NK-92 (cell line): ENCODE data around the gene OGDH.

Experiments
- DNase-seq: peaks from one replicate; lab custom pipeline; 2025; ENCODE audit not compliant: unreplicated experiment; lab: John Stamatoyannopoulos, UW

Gene OGDH

GRCh38 chr7:44637788-44638594 lies 31.6 kb downstream of the OGDH start:
- DNase-seq = no peak

GRCh38 chr7:44638611-44639557 lies 32.5 kb downstream of the OGDH start:
- no peak for DNase-seq

GRCh38 chr7:44639671-44640321 lies 33.4 kb downstream of the OGDH start:
- DNase-seq = no peak

- DNase-seq = no peak
These were observed 36.8 kb downstream of the OGDH start for GRCh38 chr7:44643206-44643605.

- DNase-seq = no peak
These were observed 38.8 kb downstream of the OGDH start for GRCh38 chr7:44645254-44645653.

- DNase-seq = no peak
These were observed 39.3 kb downstream of the OGDH start for GRCh38 chr7:44645696-44646095.

GRCh38 chr7:44646176-44646920 lies 39.9 kb downstream of the OGDH start:
- no peak for DNase-seq

- no peak for DNase-seq
These were observed 40.7 kb downstream of the OGDH start for GRCh38 chr7:44646921-44647636.

- DNase-seq = no peak
These were observed 41.7 kb downstream of the OGDH start for GRCh38 chr7:44647981-44648714.

GRCh38 chr7:44650242-44650641 lies 43.8 kb downstream of the OGDH start:
- DNase-seq = no peak

- no peak for DNase-seq
These were observed 44.3 kb downstream of the OGDH start for GRCh38 chr7:44650772-44651171.

GRCh38 chr7:44652535-44652934 lies 46.1 kb downstream of the OGDH start:
- no peak for DNase-seq

- no peak for DNase-seq
These were observed 47.9 kb downstream of the OGDH start for GRCh38 chr7:44654255-44654796.

GRCh38 chr7:44655341-44655740 lies 48.9 kb downstream of the OGDH start:
- no peak for DNase-seq

- no peak for DNase-seq
These were observed 52.6 kb downstream of the OGDH start for GRCh38 chr7:44658979-44659378.

GRCh38 chr7:44661233-44661632 lies 54.8 kb downstream of the OGDH start:
- no peak for DNase-seq

- no peak for DNase-seq
These were observed 58.5 kb downstream of the OGDH start for GRCh38 chr7:44664780-44665461.

GRCh38 chr7:44665531-44666213 lies 59.2 kb downstream of the OGDH start:
- no peak for DNase-seq
